HUES6 (cell line): ENCODE results near the gene HK2.

Source experiments
- H3K27ac ChIP-seq: 2 replicates; pipeline ENCODE4 v1.7.0; 2013; ENCODE audit warnings: low read depth, mild to moderate bottlenecking, low read length, inconsistent platforms
- H3K27me3 ChIP-seq: 2 replicates; pipeline ENCODE4 v1.6.1; 2013; ENCODE audit warnings: low read length; ENCODE audit not compliant: control insufficient read depth, insufficient read depth
- H3K36me3 ChIP-seq: 2 replicates; pipeline ENCODE4 v1.6.1; 2013; ENCODE audit warnings: low read length; ENCODE audit not compliant: control insufficient read depth, insufficient read depth
- H3K4me1 ChIP-seq: 2 replicates; pipeline ENCODE4 v1.6.1; 2013; ENCODE audit warnings: low read length; ENCODE audit not compliant: control insufficient read depth, insufficient read depth
- H3K4me3 ChIP-seq: 2 replicates; pipeline ENCODE4 v1.5.1; 2013; ENCODE audit warnings: low read depth, low read length
- H3K9ac ChIP-seq: one replicate; pipeline ENCODE4 v1.6.1; 2013; ENCODE audit warnings: mild to moderate bottlenecking, low read length
- H3K9me3 ChIP-seq: 2 replicates; pipeline ENCODE4 v1.6.1; 2013; ENCODE audit warnings: low read depth, low read length; ENCODE audit not compliant: control insufficient read depth, insufficient read depth

HK2 gene

DNA sequence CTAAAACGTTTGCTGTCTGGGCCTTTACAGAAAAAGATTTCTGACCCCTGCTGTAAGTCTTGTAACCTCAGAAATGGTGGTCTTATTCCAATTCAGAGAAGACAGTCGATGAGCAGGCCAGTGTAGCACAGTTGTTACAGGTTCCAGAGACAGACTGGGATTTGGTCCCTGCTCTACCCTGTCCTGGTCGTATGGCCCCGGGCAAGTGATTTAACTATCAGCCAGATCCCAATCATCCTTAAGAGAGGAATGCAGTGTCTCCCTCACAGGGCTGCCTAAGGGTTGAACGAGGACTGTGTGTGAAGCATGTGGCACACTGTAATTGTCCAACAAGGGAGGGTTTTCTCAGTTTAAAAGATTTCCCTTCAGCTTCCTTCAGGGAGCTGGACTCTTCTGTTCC is 47.2 kb downstream of the HK2 start:
- peaks cover 96% of the 10 kb centered on the region for H3K36me3 ChIP-seq
- no peaks in the 10 kb centered on the region for H3K9me3 ChIP-seq
- no peak overlapping the region for H3K27ac ChIP-seq
- no peaks in the 10 kb centered on the region for H3K4me1 ChIP-seq
- no peak overlapping the region for H3K9ac ChIP-seq
- H3K4me3 ChIP-seq: no peak overlapping the region
- no peaks in the 10 kb centered on the region for H3K27me3 ChIP-seq

DNA sequence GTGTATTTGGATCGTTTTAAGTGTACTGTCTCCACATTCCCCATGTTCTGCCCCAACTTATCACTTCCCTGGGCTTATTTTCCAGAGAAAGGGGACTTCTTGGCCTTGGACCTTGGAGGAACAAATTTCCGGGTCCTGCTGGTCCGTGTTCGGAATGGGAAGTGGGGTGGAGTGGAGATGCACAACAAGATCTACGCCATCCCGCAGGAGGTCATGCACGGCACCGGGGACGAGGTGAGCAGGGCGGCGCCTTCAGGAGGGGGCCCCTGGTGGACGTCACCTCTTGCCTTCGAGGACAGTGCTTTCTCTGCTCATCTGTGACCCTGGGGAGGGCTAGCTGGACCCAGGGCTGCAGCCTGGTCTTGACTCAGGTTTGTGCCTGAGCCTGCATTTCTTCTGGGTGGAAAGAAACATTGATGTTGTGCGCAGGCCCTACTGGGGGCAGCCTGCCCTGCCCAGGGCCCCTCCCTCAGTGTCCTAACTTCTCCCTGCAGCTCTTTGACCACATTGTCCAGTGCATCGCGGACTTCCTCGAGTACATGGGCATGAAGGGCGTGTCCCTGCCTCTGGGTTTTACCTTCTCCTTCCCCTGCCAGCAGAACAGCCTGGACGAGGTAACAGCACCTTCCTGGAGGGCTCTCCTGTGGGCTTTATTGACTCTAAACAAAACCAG is 47.8 kb downstream of the HK2 start:
- Histone ChIP-seq H3K36me3 (peaks cover 97% of the 10 kb centered on the region), H3K4me3 (no peak overlapping the region), H3K27me3 (no peaks in the 10 kb centered on the region), H3K9ac (no peak overlapping the region), H3K4me1 (no peaks in the 10 kb centered on the region), H3K9me3 (no peaks in the 10 kb centered on the region), H3K27ac (no peak overlapping the region)

DNA sequence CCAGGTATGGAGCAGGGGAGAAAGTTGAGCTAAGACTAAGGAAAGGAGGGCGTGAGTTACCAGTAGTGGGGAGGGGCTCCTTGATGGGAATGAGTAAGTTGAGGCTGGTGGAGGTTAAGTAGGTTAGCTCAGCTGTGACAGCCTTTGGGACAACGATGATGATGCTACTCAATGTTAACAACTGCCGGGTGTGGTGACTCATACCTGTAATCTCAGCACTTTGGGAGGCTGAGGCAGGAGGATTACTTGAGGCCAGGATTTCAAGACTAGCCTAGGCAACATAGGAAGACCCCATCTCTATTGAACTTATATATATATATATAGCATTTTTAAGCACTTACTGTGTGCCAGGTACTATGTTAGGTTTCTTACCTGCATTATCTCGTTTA is 48.4 kb downstream of the HK2 start:
- H3K9me3 ChIP-seq: no peaks in the 10 kb centered on the region
- peaks cover 97% of the 10 kb centered on the region for H3K36me3 ChIP-seq
- no peak overlapping the region for H3K9ac ChIP-seq
- no peaks in the 10 kb centered on the region for H3K4me1 ChIP-seq
- no peaks in the 10 kb centered on the region for H3K27me3 ChIP-seq
- H3K4me3 ChIP-seq: no peak overlapping the region
- H3K27ac ChIP-seq: no peak overlapping the region

DNA sequence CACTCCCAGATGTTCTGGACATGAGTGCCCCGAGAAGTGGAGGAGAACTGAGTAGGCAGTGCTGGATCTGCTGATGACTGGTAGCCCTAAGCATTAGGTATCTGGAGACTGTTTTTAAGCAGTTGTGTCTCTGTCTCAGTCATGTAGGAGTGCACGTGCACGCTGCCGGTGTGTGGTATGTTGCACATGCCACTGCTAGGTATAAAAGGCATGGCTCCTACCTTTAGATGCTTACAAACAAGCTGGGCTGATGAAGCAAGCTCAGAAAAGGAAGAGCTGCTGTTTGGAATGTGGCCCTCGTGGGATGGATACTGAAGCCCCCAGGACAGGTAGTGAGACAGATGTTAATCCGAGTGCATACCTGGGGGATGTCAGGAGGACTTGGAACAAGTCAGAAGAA is 49.1 kb downstream of the HK2 start:
- Histone ChIP-seq H3K9me3 (no peaks in the 10 kb centered on the region), H3K27ac (no peak overlapping the region), H3K36me3 (peaks cover 97% of the 10 kb centered on the region), H3K4me3 (no peak overlapping the region), H3K27me3 (no peaks in the 10 kb centered on the region), H3K9ac (no peak overlapping the region), H3K4me1 (no peaks in the 10 kb centered on the region)

DNA sequence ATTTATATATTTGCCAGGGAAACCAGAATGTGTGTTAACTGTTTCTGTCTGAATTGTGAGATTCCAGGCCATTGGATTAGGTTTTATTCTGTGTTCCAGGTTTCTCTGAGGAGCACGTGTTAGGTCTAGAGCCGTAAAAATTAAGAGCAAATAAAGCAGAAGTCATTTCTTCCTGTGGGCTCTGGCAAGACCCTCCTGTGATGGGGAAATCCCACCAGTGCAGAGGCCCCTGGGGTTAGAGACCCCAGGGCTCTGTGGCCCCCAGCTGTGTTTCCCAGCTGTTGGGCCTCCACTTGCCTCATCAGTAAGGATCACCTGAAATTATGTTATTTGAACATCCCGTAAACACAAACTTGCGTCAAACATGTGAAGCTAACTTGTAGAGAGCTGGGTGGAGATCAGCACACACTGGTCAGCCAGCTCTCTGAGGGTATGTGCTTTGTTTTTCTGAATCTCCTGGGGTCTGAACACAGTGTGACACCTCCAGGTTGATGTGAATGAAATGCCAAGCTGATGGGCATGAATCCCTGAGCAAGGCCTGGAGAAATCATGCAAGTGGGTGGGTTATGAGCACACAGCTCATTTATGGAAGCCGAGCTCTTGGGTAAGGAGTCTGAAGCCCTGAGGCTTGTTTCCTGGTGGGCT is 50.3 kb downstream of the HK2 start:
- H3K9me3 ChIP-seq: no peaks in the 10 kb centered on the region
- peaks cover 97% of the 10 kb centered on the region for H3K36me3 ChIP-seq
- no peak overlapping the region for H3K4me3 ChIP-seq
- no peaks in the 10 kb centered on the region for H3K27me3 ChIP-seq
- H3K4me1 ChIP-seq: no peaks in the 10 kb centered on the region
- no peak overlapping the region for H3K9ac ChIP-seq
- H3K27ac ChIP-seq: no peak overlapping the region

DNA sequence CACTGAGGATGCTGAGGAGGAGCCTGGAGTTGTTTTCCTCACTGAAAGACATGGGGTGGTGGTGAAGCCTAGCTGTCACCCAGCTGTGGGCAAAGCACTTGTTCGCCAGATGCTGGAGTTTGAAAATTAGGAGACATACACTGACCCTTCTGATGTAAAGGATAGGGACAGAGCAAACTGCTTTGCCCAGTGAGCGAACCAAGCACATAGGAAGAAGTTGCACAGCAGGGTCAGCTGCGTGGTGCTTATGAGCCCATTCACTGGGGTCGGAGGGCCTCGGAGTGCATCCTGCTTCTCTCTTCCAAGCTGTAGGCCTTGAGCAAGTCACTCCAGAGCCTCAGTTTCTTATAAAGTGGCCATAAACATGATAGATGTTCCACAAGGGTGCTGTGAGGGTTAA is 50.9 kb downstream of the HK2 start:
- H3K36me3 ChIP-seq: peaks cover 97% of the 10 kb centered on the region

DNA sequence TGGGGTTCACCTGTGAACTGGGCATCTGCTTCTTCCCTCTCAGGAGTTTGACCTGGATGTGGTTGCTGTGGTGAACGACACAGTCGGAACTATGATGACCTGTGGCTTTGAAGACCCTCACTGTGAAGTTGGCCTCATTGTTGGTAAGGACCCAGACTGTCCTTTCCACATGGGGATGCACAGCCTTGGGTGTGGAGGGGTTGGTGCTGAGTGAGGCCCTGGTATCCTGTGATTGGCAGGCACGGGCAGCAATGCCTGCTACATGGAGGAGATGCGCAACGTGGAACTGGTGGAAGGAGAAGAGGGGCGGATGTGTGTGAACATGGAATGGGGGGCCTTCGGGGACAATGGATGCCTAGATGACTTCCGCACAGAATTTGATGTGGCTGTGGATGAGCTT is 52.3 kb downstream of the HK2 start:
- H3K9me3 ChIP-seq: no peaks in the 10 kb centered on the region
- no peak overlapping the region for H3K9ac ChIP-seq
- peaks cover 96% of the 10 kb centered on the region for H3K36me3 ChIP-seq
- H3K27ac ChIP-seq: no peak overlapping the region
- H3K4me3 ChIP-seq: no peak overlapping the region
- no peaks in the 10 kb centered on the region for H3K4me1 ChIP-seq
- no peaks in the 10 kb centered on the region for H3K27me3 ChIP-seq

More for the DNA sequence above, 50.9 kb downstream of the HK2 start:
- H3K9ac ChIP-seq: no peak overlapping the region
- no peaks in the 10 kb centered on the region for H3K27me3 ChIP-seq
- H3K4me1 ChIP-seq: no peaks in the 10 kb centered on the region
- no peaks in the 10 kb centered on the region for H3K9me3 ChIP-seq
- H3K27ac ChIP-seq: no peak overlapping the region
- H3K4me3 ChIP-seq: no peak overlapping the region

DNA sequence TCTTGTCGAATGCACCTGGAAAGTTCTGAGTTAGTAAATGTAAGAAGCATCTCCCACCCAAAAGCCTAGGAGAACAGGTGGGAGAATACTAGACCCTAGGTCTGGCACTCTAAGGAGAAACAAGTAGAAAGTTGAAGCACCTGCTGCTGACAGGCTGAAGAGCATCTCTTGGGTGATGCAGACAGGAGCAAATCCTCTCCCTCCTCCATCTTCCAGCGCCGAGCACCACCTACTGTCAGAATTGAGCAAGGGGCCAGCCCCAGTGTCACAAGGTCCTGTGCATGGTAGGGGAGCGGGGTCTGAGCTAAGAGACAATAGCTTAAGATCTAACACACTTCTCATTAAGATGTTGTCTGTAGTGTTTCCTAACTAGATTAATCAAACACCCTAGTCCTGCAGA is 52.9 kb downstream of the HK2 start:
- peaks cover 94% of the 10 kb centered on the region for H3K36me3 ChIP-seq
- H3K27me3 ChIP-seq: no peaks in the 10 kb centered on the region
- no peaks in the 10 kb centered on the region for H3K4me1 ChIP-seq
- no peaks in the 10 kb centered on the region for H3K9me3 ChIP-seq
- H3K4me3 ChIP-seq: no peak overlapping the region
- H3K9ac ChIP-seq: no peak overlapping the region
- H3K27ac ChIP-seq: no peak overlapping the region

DNA sequence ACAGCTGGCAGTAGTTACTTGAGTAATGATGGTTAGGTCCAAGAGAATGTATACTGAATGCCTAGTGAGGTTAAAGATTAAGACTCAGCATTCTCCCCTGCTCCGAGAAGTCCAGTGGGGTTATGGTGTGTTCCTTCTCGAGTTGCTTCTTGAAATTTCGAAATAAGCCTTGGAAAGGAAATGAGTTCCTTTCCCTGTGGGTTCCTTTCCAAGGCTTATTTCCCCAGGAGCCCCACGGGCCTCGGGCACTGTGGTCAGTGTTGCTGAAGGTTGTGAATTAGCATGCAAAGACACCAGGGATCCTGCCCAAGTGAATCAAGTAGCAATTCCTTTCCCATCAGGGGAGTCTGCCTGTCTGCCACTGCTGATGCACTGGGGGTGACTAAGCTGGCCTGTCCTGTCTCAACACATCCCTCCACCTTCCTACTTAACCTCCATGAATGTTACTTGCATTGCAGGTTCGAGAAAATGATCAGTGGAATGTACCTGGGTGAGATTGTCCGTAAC is 53.6 kb downstream of the HK2 start:
- H3K36me3 ChIP-seq: peaks cover 89% of the 10 kb centered on the region
- no peak overlapping the region for H3K27ac ChIP-seq
- H3K4me3 ChIP-seq: no peak overlapping the region

DNA sequence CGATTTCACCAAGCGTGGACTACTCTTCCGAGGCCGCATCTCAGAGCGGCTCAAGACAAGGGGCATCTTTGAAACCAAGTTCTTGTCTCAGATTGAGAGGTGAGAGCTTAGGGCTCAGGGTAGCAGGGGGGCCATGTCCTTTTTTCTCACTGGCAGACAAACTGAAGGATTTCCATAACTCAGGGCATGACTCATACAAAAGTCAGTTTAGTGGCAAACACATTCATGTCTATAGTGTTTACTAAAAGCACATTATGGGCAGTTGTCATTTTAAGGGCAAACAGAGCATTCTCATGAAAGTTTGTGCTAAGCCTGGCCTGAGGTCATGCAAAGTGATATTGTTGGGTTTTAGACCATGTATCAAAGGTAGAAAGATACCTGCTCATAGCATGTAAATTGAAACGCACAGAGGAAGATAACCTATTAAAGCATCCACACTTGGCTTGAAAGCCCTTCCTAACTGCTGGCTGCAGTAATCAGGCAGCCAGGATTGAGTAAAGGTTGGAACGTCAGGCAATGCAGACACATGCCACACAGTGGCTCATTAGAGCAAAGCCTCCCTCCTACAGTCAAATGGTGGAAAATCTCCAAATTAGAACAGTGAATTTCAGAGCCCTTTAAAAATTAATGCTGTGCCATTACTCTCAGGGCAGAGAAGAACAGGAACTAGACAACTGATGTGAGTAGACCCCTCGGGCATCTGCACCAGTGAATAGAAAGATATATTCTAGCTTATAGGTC is 54.2 kb downstream of the HK2 start:
- Histone ChIP-seq H3K9me3 (no peaks in the 10 kb centered on the region), H3K4me1 (no peaks in the 10 kb centered on the region), H3K27me3 (no peaks in the 10 kb centered on the region), H3K36me3 (peaks cover 86% of the 10 kb centered on the region), H3K9ac (no peak overlapping the region), H3K4me3 (no peak overlapping the region), H3K27ac (no peak overlapping the region)

More for the DNA sequence above, 53.6 kb downstream of the HK2 start:
- no peaks in the 10 kb centered on the region for H3K4me1 ChIP-seq
- no peaks in the 10 kb centered on the region for H3K9me3 ChIP-seq
- H3K27me3 ChIP-seq: no peaks in the 10 kb centered on the region
- no peak overlapping the region for H3K9ac ChIP-seq

DNA sequence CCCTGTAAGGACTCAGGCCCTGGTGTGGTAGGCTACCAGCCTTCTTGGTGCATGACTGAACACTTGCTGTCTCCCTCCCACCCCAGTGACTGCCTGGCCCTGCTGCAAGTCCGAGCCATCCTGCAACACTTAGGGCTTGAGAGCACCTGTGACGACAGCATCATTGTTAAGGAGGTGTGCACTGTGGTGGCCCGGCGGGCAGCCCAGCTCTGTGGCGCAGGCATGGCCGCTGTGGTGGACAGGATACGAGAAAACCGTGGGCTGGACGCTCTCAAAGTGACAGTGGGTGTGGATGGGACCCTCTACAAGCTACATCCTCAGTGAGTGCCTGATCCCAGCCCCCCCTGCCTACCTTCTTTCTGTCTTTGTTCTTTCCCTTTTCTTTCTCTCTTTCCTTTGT is 55.2 kb downstream of the HK2 start:
- H3K36me3 ChIP-seq: peaks cover 77% of the 10 kb centered on the region
- no peak overlapping the region for H3K27ac ChIP-seq

More for the DNA sequence above, 55.2 kb downstream of the HK2 start:
- H3K9me3 ChIP-seq: no peaks in the 10 kb centered on the region
- H3K4me3 ChIP-seq: no peak overlapping the region
- no peaks in the 10 kb centered on the region for H3K27me3 ChIP-seq
- H3K4me1 ChIP-seq: no peaks in the 10 kb centered on the region
- no peak overlapping the region for H3K9ac ChIP-seq
